Measurements from ENCODE around the gene ZFAND3. TPM values are rescaled to one million over a fixed set of nuclear protein-coding genes. Genes with fewer than 3 reads are reported as not detected.

Gene ZFAND3
- total and polyA plus RNA-seq, 2 donors (not counting 1 experiment from before 2014, with no cell fraction given) = 13.5 to 58.3 TPM

- no peak for DNase-seq
- Histone ChIP-seq H3K4me2 (replicated peaks; ENCODE audit: low read depth, low read length, poor library complexity, severe bottlenecking) (no peak overlapping the region), H2AFZ (ENCODE audit: insufficient read depth, low read depth, low read length, poor library complexity, severe bottlenecking) (no peak overlapping the region), H3K27ac (ENCODE audit: low read length in 2 of 2) (no peak overlapping the region), H3K27me3 (replicated peaks in 1 of 4; ENCODE audit: control extremely low read depth in 1 of 4, control insufficient read depth in 3 of 4, insufficient read depth in 4 of 4, low read length in 3 of 4) (no peaks in the 10 kb centered on the region), H3K4me1 (ENCODE audit: control insufficient read depth in 2 of 2, insufficient read depth in 2 of 2, low read length in 2 of 2) (peaks cover 0 to 6% of the 10 kb centered on the region in 2 donors), H3K9me3 (ENCODE audit: control extremely low read depth in 1 of 3, control insufficient read depth in 2 of 3, insufficient read depth in 1 of 3, low read length in 2 of 3) (no peaks in the 10 kb centered on the region), H4K20me1 (ENCODE audit: control insufficient read depth, insufficient read depth, low read length, poor library complexity, severe bottlenecking) (peaks cover 5% of the 10 kb centered on the region), H3K79me2 (ENCODE audit: control insufficient read depth, insufficient read depth, low read length) (peaks cover 8% of the 10 kb centered on the region), H3K4me3 (ENCODE audit: control extremely low read depth in 1 of 5, extremely low read depth in 1 of 5, insufficient read depth in 1 of 5, low read depth in 2 of 5, low read length in 4 of 5) (no peak overlapping the region), H3K36me3 (replicated peaks in 1 of 2; ENCODE audit: control extremely low read depth in 1 of 2, control insufficient read depth in 1 of 2, extremely low read depth in 1 of 2, insufficient read depth in 2 of 2, low read length in 1 of 2) (peaks cover 12 to 16% of the 10 kb centered on the region in 2 experiments), H3K9ac (ENCODE audit: low read length) (no peak overlapping the region)
- no peaks in the 10 kb centered on the region for H3K27me3 Mint-ChIP-seq
- WGBS (ENCODE audit: insufficient coverage) = no CpG with 5 or more reads among the region's 4 CpGs
- no peaks in the 10 kb centered on the region for H3K9me3 Mint-ChIP-seq (ENCODE audit: insufficient read depth)
- TF ChIP-seq CTCF (IDR thresholded peaks at IDR 0.05) = no peak
- no peak for TF ChIP-seq EZH2 (IDR thresholded peaks at IDR 0.05; ENCODE audit: borderline replicate concordance, insufficient read depth, low read depth, low read length, poor library complexity, severe bottlenecking)
- ATAC-seq (ENCODE audit: low read depth) = no peak
- POLR2A ChIA-PET = no interaction called here
- CTCF ChIA-PET = no interaction called here
- peaks cover 20% of the 10 kb centered on the region for H3K4me1 Mint-ChIP-seq
- no peak overlapping the region for H3K4me3 Mint-ChIP-seq
- intact Hi-C loops (cut with micrococcal nuclease) = no loop called here
- no peak overlapping the region for H3K27ac Mint-ChIP-seq
Measured at GRCh38 chr6:38078671-38079070, 259.1 kb downstream of the ZFAND3 start.

DNA sequence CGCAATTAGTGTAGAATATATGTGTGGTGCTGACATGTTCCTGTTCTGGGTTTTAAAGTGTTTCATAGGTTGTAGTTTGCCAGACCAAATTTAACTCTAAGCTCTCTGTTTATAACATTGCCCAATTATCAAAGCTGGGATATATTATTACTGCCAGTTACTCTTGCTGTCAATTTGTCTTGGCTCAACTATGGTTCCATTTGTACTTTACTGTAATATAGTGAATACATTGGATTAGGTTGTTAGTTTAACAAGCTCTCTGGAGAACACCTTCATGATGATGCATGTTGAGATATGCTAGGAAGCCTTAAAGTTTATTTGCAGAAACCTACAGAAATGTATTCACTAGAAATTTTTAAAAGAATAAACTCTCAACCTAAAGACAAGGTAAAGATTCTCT lies 259.6 kb downstream of the ZFAND3 start:
- intact Hi-C loops (cut with micrococcal nuclease) = no loop called here
- Histone ChIP-seq H3K9me3 (ENCODE audit: control extremely low read depth in 1 of 3, control insufficient read depth in 2 of 3, insufficient read depth in 1 of 3, low read length in 2 of 3) (no peaks in the 10 kb centered on the region), H3K27ac (ENCODE audit: low read length in 2 of 2) (no peak overlapping the region), H2AFZ (ENCODE audit: insufficient read depth, low read depth, low read length, poor library complexity, severe bottlenecking) (no peak overlapping the region), H3K27me3 (replicated peaks in 1 of 4; ENCODE audit: control extremely low read depth in 1 of 4, control insufficient read depth in 3 of 4, insufficient read depth in 4 of 4, low read length in 3 of 4) (no peaks in the 10 kb centered on the region), H3K79me2 (ENCODE audit: control insufficient read depth, insufficient read depth, low read length) (peaks cover 8% of the 10 kb centered on the region), H3K36me3 (replicated peaks in 1 of 2; ENCODE audit: control extremely low read depth in 1 of 2, control insufficient read depth in 1 of 2, extremely low read depth in 1 of 2, insufficient read depth in 2 of 2, low read length in 1 of 2) (peaks cover 12 to 20% of the 10 kb centered on the region in 2 experiments), H4K20me1 (ENCODE audit: control insufficient read depth, insufficient read depth, low read length, poor library complexity, severe bottlenecking) (peaks cover 5% of the 10 kb centered on the region), H3K4me2 (replicated peaks; ENCODE audit: low read depth, low read length, poor library complexity, severe bottlenecking) (no peak overlapping the region), H3K9ac (ENCODE audit: low read length) (no peak overlapping the region), H3K4me3 (ENCODE audit: control extremely low read depth in 1 of 5, extremely low read depth in 1 of 5, insufficient read depth in 1 of 5, low read depth in 2 of 5, low read length in 4 of 5) (no peak overlapping the region), H3K4me1 (ENCODE audit: control insufficient read depth in 2 of 2, insufficient read depth in 2 of 2, low read length in 2 of 2) (peaks cover 0 to 6% of the 10 kb centered on the region in 2 donors)
- no peak overlapping the region for H3K4me3 Mint-ChIP-seq
- ChIA-PET CTCF (no interaction called here), POLR2A (no interaction called here)
- ATAC-seq (ENCODE audit: low read depth) (no peak), DNase-seq (no peak)
- no peak overlapping the region for H3K27ac Mint-ChIP-seq
- H3K4me1 Mint-ChIP-seq = peaks cover 20% of the 10 kb centered on the region
- TF ChIP-seq CTCF (IDR thresholded peaks at IDR 0.05) = no peak
- no peak for TF ChIP-seq EZH2 (IDR thresholded peaks at IDR 0.05; ENCODE audit: borderline replicate concordance, insufficient read depth, low read depth, low read length, poor library complexity, severe bottlenecking)
- no peaks in the 10 kb centered on the region for H3K9me3 Mint-ChIP-seq (ENCODE audit: insufficient read depth)
- no peaks in the 10 kb centered on the region for H3K27me3 Mint-ChIP-seq
- WGBS (ENCODE audit: insufficient coverage) = no CpG with 5 or more reads among the region's 1 CpG
